Stimulated activated CD4-positive, alpha-beta T cell treated with anti-CD3 and anti-CD28 coated beads, TNF-alpha, amount 100 ng/mL, for 24 hours (primary cell): ENCODE data around the gene ARL15.

Source experiments
- DNase-seq, 3 experiments: peaks; one replicate each; pipeline ENCODE4 v3.0.0-alpha.2; 2020; ENCODE audit warnings: low read depth in 3 of 3

ARL15 gene

GRCh38 chr5:54207566-54207965, 102.8 kb downstream of the ARL15 start:
- no peak for DNase-seq

- DNase-seq, result no peak
Measured at GRCh38 chr5:54206580-54207229, 103.7 kb downstream of the ARL15 start.

- DNase-seq, result no peak
Measured at GRCh38 chr5:54205918-54206317, 104.5 kb downstream of the ARL15 start.

GRCh38 chr5:54205453-54205852, 104.9 kb downstream of the ARL15 start:
- DNase-seq, result no peak

- DNase-seq, result no peak
Measured at GRCh38 chr5:54197018-54197417, 113.4 kb downstream of the ARL15 start.

GRCh38 chr5:54195701-54196100, 114.7 kb downstream of the ARL15 start:
- DNase-seq, result no peak

- no peak for DNase-seq
Measured at GRCh38 chr5:54194318-54194717, 116.1 kb downstream of the ARL15 start.

- no peak for DNase-seq
Measured at GRCh38 chr5:54187694-54188093, 122.7 kb downstream of the ARL15 start.

GRCh38 chr5:54186912-54187445, 123.4 kb downstream of the ARL15 start:
- DNase-seq, result no peak

- DNase-seq, result no peak
Measured at GRCh38 chr5:54186108-54186507, 124.3 kb downstream of the ARL15 start.

GRCh38 chr5:54184806-54185205, 125.6 kb downstream of the ARL15 start:
- no peak for DNase-seq

- DNase-seq, result no peak
Measured at GRCh38 chr5:54180630-54181031, 129.7 kb downstream of the ARL15 start.

GRCh38 chr5:54178991-54179390, 131.4 kb downstream of the ARL15 start:
- DNase-seq, result no peak

GRCh38 chr5:54178207-54178606, 132.2 kb downstream of the ARL15 start:
- no peak for DNase-seq

GRCh38 chr5:54177058-54177457, 133.3 kb downstream of the ARL15 start:
- no peak for DNase-seq

GRCh38 chr5:54176066-54176830, 134.1 kb downstream of the ARL15 start:
- DNase-seq, result no peak

GRCh38 chr5:54173251-54173650, 137.1 kb downstream of the ARL15 start:
- DNase-seq, result no peak

- DNase-seq, result no peak
Measured at GRCh38 chr5:54171645-54172384, 138.6 kb downstream of the ARL15 start.

- no peak for DNase-seq
Measured at GRCh38 chr5:54165687-54166086, 144.7 kb downstream of the ARL15 start.

- DNase-seq, result no peak
Measured at GRCh38 chr5:54162184-54162583, 148.2 kb downstream of the ARL15 start.

- no peak for DNase-seq
Measured at GRCh38 chr5:54160329-54160728, 150.0 kb downstream of the ARL15 start.

GRCh38 chr5:54159893-54160195, 150.5 kb downstream of the ARL15 start:
- no peak for DNase-seq
